Pancreas (tissue), 10 donors: Measurements from ENCODE around the gene FOXA1. TPM values are rescaled to one million over a fixed set of nuclear protein-coding genes. Genes with fewer than 3 reads are reported as not detected.

ENCODE experiments used
- ATAC-seq, 4 donors: fragments of 200-7000 bp; cut with Tn5 transposase; one replicate each; pipeline versions ENCODE4 v1.8.0 to v1.9.1; 2020; ENCODE audit warnings: mild to moderate bottlenecking in 4 of 4, moderate library complexity in 4 of 4
- DNase-seq, 6 donors: peaks; one replicate each; pipeline ENCODE4 v3.0.0-alpha.2; 2020
- FAIRE-seq: peaks from 2 replicates; lab custom pipeline; 2012; peaks lifted over from hg19 to GRCh38; lab: Jason Lieb, UNC
- H3K27ac ChIP-seq, 4 donors: fragments of 200-600 bp; sonication (generic); 1 replicate in 3 of 4; 2 replicates in 1 of 4; pipeline versions ENCODE4 v1.5.0 to v1.8.0; 2020
- H3K27me3 ChIP-seq, 4 donors: fragments of 200-600 bp; one replicate each; pipeline ENCODE4 v1.8.0; 2021
- H3K36me3 ChIP-seq, 3 donors: fragments of 200-600 bp; sonication (generic) in 1 of 3; one replicate each; pipeline versions ENCODE4 v1.5.0 to v1.8.0; 2020 to 2021
- H3K4me1 ChIP-seq, 3 donors: fragments of 200-600 bp; one replicate each; pipeline ENCODE4 v1.8.0; 2021
- H3K4me3 ChIP-seq, 4 donors: fragments of 200-600 bp; sonication (generic) in 2 of 4; one replicate each; pipeline versions ENCODE4 v1.5.0 to v1.8.0; 2020 to 2021
- H3K9me3 ChIP-seq, 4 donors: fragments of 200-600 bp; one replicate each; pipeline ENCODE4 v1.8.0; 2021
- CTCF ChIP-seq, 4 donors: fragments of 200-600 bp; sonication (generic) in 3 of 4; IDR thresholded peaks; one replicate each; pipeline versions ENCODE4 v1.5.0 to v1.8.0; 2021; ENCODE audit warnings: antibody characterized with exemption in 4 of 4
- WGBS, 2 donors: extraction: QIAGEN DNeasy Blood & Tissue Kit; methylation state at CpG; one replicate each; pipeline ENCODE4 v1.1.7; 2013; 5-methylcytosine and 5-hydroxymethylcytosine counted together
- intact Hi-C, 3 donors: fragments of 100-400 bp; cut with DNase I; formaldehyde crosslinking; loops; one replicate each; pipeline versions ENCODE4 v1.11.1 to v1.14.2; 2022
- polyA plus RNA-seq, 2 donors: library from polyadenylated mRNA; stranded (reverse); fragments of 200-250 nt; gene quantifications; one replicate each; pipeline ENCODE4 v1.2.3, GENCODE V29; 2013
- total RNA-seq, 6 donors: library from RNA; stranded (reverse); fragmentation: NEBNext Ultra II Directional in 4 of 6; extraction: Animal tissue kit (Norgen Biotek cat#: 25700) in 4 of 6; gene quantifications; one replicate each; pipeline versions ENCODE4 v1.2.1 to v1.2.4, GENCODE V29; 2021 to 2023
- donor health status: healthy with polysubstance abuse.
- donor health status: DM: no; HTN: no; CAD: no; lungs with moderate emphysema.
- donor health status: DM: no; HTN: no; CAD: no.
- donor health status: control.
- donor health status: control.
- donor health status: Bipolar disorder and iron deficiency.
- donor health status: DM: yes; HTN: yes; CAD: no.
- donor health status: DM: no; HTN: no; CAD: no.
- donor health status: DM: no; HTN: no; CAD: no.
- donor health status: DM: yes; HTN: yes; CAD: no.

The FOXA1 gene
- total and polyA plus RNA-seq, 8 donors = 0.12 to 1.4 (median 0.51) TPM

- ATAC-seq (peak in 3 of 4 donors; percentile 67 to 75 (median 71)), DNase-seq (no peak), FAIRE-seq (peak; percentile 47)
- intact Hi-C loops = no loop called here
- 18 to 22% methylated on average over 6 of the region's 6 CpGs for WGBS, 2 donors
- TF ChIP-seq CTCF (IDR thresholded peaks at IDR 0.05) = no peak
- Histone ChIP-seq H3K4me1 (peaks cover 0 to 19% (median 7%) of the 10 kb centered on the region in 3 donors), H3K36me3 (no peaks in the 10 kb centered on the region), H3K27me3 (peaks cover 0 to 3% (median 0%) of the 10 kb centered on the region in 4 donors), H3K9me3 (no peaks in the 10 kb centered on the region), H3K27ac (no peak overlapping the region), H3K4me3 (no peak overlapping the region)
These were observed 48.2 kb downstream of the FOXA1 start for GRCh38 chr14:37546621-37547447.

- FAIRE-seq (no peak), ATAC-seq (no peak), DNase-seq (no peak)
- intact Hi-C loops = no loop called here
- H3K27me3 ChIP-seq = peaks cover 0 to 3% (median 0%) of the 10 kb centered on the region in 4 donors
- no peaks in the 10 kb centered on the region for H3K36me3 ChIP-seq
- no peak overlapping the region for H3K27ac ChIP-seq
- H3K9me3 ChIP-seq = no peaks in the 10 kb centered on the region
- peaks cover 0 to 19% (median 7%) of the 10 kb centered on the region in 3 donors for H3K4me1 ChIP-seq
- H3K4me3 ChIP-seq = no peak overlapping the region
- no peak for TF ChIP-seq CTCF (IDR thresholded peaks at IDR 0.05)
These were observed 49.9 kb downstream of the FOXA1 start for GRCh38 chr14:37545174-37545573.

DNA sequence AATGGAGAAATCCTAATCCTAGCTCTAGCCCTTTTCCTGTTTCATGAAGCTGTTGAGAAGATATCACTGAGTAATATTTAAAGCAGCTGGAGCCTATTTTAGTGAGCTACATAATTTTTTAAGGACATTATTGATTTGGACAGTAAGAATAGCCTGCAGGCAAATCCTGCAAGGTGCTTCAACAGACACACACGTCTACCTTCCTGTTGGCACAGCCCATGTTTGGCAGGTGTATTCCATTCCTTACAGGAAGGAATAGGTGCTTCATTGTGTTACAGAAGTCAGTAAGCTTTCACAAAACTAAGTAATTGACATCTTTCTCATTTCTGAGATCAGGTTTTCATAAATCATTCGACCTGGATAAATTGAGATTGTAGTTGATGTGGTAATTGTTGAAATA lies 50.6 kb downstream of the FOXA1 start:
- no peak for FAIRE-seq
- intact Hi-C loops = no loop called here
- no peak overlapping the region for H3K4me3 ChIP-seq
- no peak for DNase-seq
- ATAC-seq = peak in 2 of 4 donors; percentile 30 to 37
- no peaks in the 10 kb centered on the region for H3K9me3 ChIP-seq
- no peaks in the 10 kb centered on the region for H3K36me3 ChIP-seq
- H3K27ac ChIP-seq = no peak overlapping the region
- no peak for TF ChIP-seq CTCF (IDR thresholded peaks at IDR 0.05)
- 22 to 23% methylated on average over 2 of the region's 2 CpGs for WGBS, 2 donors
- H3K4me1 ChIP-seq = peaks cover 0 to 19% (median 7%) of the 10 kb centered on the region in 3 donors
- peaks cover 0 to 3% (median 0%) of the 10 kb centered on the region in 4 donors for H3K27me3 ChIP-seq

- Histone ChIP-seq H3K27me3 (no peaks in the 10 kb centered on the region), H3K4me1 (peaks cover 0 to 8% (median 0%) of the 10 kb centered on the region in 3 donors), H3K9me3 (no peaks in the 10 kb centered on the region), H3K4me3 (no peak overlapping the region), H3K36me3 (no peaks in the 10 kb centered on the region), H3K27ac (no peak overlapping the region)
- DNase-seq = no peak
- TF ChIP-seq CTCF (IDR thresholded peaks at IDR 0.05) = no peak
- no peak for FAIRE-seq
- no peak for ATAC-seq
- intact Hi-C loops = no loop called here
- WGBS, 2 donors = 84 to 96% methylated on average over 1 of the region's 1 CpG
These were observed 55.1 kb downstream of the FOXA1 start for GRCh38 chr14:37539992-37540391.

Other genes starting within 250 kb of the FOXA1 start
- gene TTC6, start 380 bp upstream of the FOXA1 start, total RNA-seq = under 1 TPM in 4 of 6 donors, not detected in 2; 0.04 to 0.43 (median 0.22) TPM
- gene TTC6, start 380 bp upstream of the FOXA1 start, polyA plus RNA-seq = under 1 TPM in 1 of 2 donors, not detected in 1; under 0.01 TPM